OCI-LY3 (cell line): ENCODE data around the gene ETFB.

Experiments
- CTCF ChIP-seq: fragments of 200-600, 300-600 bp; sonication (generic); IDR thresholded peaks from 2 replicates; pipeline ENCODE4 v1.5.1; 2014; ENCODE audit warnings: antibody characterized with exemption, low read length, low read depth
- EZH2phosphoT487 ChIP-seq: fragments of 200-600 bp; shearing (Covaris generic); IDR thresholded peaks from 2 replicates; pipeline ENCODE4 v1.6.1; 2018; ENCODE audit warnings: antibody characterized with exemption, mixed run types, low read depth

GRCh38 chr19:51297406-51297805 is 68.8 kb downstream of the ETFB start:
- TF ChIP-seq CTCF (no peak), EZH2phosphoT487 (no peak)
